GM12874 (cell line): ENCODE results near the gene ELMO3.

Experiments
- TF ChIP-seq, protein P1 (sequence below): IDR thresholded peaks from 2 replicates; pipeline ENCODE4 v1.5.1; 2011; ENCODE audit warnings: low read depth, mild to moderate bottlenecking, control low read depth, low read length, moderate library complexity; ENCODE audit not compliant: insufficient read depth

Gene ELMO3

DNA sequence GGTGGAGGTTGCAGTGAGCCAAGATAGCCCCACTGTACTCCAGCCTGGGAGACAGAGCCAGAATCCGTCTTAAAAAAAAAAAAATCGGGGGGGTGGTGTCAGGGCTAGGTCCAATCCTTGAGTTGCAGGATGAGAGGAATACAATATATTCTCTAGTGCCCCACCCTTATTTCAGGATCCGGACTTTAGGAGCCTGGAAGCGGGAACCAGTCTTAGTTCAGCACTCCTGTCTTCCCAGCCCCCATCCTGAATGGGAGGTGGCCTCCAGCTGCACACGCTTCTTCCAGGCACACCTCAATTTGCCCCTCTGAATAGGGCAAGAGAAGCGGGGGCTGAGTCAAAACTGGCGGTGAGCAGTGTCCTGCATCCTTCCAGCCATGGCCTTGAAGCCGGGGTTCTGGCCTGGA lies 46.7 kb downstream of the ELMO3 start:
- TF ChIP-seq, protein P1, sequence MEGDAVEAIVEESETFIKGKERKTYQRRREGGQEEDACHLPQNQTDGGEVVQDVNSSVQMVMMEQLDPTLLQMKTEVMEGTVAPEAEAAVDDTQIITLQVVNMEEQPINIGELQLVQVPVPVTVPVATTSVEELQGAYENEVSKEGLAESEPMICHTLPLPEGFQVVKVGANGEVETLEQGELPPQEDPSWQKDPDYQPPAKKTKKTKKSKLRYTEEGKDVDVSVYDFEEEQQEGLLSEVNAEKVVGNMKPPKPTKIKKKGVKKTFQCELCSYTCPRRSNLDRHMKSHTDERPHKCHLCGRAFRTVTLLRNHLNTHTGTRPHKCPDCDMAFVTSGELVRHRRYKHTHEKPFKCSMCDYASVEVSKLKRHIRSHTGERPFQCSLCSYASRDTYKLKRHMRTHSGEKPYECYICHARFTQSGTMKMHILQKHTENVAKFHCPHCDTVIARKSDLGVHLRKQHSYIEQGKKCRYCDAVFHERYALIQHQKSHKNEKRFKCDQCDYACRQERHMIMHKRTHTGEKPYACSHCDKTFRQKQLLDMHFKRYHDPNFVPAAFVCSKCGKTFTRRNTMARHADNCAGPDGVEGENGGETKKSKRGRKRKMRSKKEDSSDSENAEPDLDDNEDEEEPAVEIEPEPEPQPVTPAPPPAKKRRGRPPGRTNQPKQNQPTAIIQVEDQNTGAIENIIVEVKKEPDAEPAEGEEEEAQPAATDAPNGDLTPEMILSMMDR = no peak

DNA sequence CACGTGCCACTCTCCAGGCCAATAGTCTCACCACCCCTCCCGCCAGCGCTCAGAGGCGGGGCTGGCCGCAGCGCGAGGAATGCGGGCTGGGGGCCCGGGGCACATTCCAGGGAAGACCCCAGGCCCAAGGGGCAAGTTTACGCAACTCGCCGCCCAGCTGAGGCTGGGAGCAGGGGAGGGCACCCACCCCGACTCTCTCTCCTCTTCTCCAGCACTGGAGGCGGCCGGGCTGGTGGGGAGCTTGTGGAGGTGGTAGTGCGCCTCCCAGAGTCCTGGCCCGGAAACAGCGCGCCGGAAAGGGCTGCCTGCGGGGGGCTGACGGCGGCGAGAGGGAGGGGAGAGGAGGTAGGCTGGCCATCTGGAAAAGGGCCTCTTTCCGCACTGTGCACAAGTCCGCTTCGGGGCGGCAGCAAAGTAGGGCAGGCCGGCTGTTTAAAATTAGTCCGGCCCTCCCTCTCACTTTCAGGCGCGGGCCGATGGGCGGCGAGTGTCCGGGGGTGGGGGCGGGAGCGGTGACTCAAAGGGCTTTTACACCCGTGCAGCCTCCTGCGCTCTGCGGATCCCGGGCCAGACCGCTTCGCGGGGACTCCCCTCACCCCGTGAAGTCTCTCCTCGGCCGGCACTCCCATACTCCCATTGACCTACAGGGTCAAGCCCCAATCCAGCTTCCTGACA lies 47.3 kb downstream of the ELMO3 start:
- TF ChIP-seq, protein P1 = peak; percentile 65

DNA sequence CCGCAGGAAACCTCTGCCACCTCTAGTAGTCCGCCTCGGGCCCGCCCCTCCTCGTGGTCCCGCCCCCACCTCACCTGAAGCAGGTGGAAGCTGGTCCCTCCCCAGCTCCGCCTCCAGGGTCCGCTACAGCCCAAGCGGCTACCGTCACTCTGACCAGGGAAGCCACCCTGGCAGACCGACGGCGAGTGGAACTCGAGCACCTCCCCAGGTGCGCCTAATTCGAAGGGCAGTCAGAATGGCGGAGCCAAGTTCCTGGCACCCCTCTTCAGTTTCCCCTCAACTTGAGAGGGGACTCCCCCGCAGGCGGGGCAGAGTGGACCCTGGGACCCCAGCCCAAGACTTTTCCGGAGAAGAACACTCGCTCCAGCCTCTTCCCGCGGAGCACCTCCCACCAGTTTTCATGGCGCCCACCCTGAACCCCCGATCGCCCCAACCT lies 47.8 kb downstream of the ELMO3 start:
- TF ChIP-seq, protein P1 = no peak

DNA sequence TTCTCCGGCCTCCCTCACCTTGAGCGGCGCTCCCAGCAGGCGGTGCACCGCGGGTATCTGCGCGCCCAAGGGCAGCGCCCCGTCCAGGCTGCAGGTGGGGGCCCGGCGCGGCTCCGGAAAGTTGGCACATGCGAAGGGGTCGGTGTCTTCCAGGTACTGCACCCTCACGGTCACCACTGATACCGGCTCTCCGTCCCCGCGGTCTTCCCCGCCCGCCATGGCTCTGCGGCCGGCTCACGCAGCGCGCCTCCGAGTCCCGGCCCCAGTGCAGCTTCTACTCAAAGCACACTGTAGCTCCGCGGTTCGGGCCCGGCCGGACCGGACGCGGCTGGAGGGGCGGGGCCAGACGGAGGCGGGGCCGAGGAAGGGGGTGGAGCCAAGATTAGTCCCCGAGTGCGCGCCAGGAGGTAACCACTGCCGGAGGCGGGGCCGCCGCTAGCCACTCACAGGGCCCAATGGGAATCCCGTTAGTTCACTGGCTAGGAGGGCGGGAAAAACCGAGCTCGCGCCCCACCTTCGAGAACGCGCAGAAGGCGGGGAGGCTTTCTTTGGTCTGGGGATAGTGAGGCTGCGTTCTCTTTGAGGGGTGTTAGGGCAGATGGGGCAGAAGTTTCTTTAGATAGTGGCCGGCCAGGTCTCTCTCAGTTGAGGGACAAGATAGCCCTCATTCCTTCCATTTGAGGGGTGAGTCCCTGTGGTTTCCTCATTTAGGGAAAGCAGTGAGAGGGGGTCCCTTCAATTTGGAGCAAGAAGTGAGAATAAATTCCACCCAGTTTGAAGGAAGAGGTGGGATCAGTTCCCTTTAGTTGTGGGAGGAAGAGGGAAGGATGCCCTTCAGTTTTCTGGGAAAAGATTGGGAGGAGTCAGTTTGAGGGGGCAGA lies 48.5 kb downstream of the ELMO3 start, which contains the start of gene FHOD1:
TSS of gene FHOD1 (minus strand) at position 290 of the 881 bp plus-strand sequence. CDS start at position 219, 71 bp downstream.
- TF ChIP-seq, protein P1 = no peak

DNA sequence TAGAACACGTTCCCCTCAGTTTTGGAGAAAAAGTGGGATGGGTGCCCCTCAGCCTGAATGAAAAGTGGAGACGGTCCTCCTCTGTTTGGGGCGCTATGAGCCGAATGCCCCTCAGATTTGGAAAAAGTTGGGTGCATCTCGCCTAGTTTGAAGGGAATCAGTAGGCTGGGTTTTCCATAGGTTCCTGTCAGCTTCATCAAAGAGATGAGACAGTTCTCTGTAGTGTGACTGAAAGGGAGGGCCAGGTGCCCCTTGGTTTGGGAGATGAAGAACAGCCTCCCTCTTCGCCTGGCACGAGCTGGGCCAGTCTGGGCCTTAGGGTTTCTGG lies 49.1 kb downstream of the ELMO3 start:
- TF ChIP-seq, protein P1 = no peak

DNA sequence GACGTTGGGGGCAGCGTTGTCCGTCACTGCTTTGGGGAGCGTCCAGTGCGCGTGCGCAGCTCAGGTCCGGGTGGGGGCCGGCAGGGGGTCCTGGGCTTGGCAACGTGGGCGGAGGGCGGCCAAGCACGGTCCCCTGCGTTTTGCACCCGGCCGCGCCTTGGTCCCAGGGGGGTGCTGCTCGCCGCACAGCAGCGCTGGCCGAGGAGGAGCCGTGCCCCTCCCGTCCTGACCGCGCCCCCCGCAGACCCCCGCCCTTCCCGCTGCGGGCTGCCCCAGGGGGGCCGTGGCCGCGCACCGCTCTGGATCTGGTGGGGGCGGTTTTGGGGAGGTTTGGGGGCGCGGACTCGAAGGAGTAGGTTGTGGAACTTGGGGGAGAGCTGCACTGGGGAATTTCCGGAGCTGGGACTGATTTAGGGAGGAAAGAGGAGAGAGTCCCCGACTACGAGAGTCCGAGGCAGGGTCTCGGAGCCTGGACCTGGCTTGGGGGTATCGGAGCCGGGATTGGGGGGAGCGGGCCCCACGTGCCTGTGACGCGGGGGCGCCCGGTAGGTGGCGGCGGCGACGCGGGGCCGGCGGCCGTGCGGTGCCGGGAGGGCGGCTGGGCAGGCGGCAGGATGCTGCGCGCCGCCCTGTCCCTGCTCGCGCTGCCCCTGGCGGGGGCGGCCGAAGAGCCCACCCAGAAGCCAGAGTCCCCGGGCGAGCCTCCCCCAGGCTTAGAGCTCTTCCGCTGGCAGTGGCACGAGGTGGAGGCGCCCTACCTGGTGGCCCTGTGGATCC lies 49.7 kb downstream of the ELMO3 start, which contains the start of gene SLC9A5:
TSS of gene SLC9A5 (plus strand) at position 579 of the 777 bp plus-strand sequence. CDS start at position 615, 36 bp downstream.
- TF ChIP-seq, protein P1 = peak; percentile 43
